Daoy (cell line): ENCODE results near the gene ZNF235. TPM values are rescaled to one million over a fixed set of nuclear protein-coding genes. Genes with fewer than 3 reads are reported as not detected.
"Not testable (repeated sequence)": the region's sequence is repeated elsewhere in the genome, so short reads cannot be mapped to it uniquely, and the experiment has no call there.

Source experiments
- DNase-seq: peaks from one replicate; pipeline ENCODE4 v3.0.0-alpha.2; 2015; ENCODE audit warnings: low read depth
- total RNA-seq: library from RNA; depleted of rRNA; stranded (reverse); fragments of >200 nt; shearing (Covaris generic); gene quantifications from 2 replicates; pipeline ENCODE4 v1.2.3, GENCODE V29; 2014; rRNA removed

ZNF235 gene
- total RNA-seq, 1 experiment from 2014 or later, result 2.0 TPM

DNA sequence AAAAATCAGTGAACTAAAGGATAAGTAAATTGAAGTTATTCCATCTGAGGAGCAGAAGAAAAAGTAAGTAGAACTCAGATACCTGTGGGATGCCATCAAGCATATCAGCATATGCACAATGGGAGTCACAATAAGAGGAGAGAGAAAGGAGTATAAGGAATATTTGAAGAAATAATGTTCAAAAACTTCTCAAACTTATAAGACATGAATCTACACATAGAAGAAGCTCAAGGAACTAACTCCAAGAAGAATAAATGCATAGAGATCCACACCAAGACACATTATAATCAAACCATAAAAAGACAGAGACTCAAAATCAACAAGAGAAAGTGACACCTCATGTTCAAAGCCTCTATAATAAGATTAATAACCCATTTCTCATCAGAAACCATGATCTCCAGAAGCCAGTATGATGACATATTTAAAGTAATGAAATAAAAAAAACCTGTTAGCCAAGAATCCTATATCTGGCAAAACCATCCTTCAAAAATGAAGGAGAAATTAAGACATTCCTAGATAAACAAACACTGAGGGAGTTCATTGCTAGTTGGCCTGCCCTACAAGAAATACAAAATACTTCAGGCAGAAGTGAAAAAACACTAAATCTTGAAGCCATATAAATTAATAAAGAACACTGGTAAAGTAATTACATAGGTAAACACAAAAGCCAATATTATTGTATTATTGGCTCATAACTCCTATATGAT is 49.0 kb downstream of the ZNF235 start:
- no peak for DNase-seq

DNA sequence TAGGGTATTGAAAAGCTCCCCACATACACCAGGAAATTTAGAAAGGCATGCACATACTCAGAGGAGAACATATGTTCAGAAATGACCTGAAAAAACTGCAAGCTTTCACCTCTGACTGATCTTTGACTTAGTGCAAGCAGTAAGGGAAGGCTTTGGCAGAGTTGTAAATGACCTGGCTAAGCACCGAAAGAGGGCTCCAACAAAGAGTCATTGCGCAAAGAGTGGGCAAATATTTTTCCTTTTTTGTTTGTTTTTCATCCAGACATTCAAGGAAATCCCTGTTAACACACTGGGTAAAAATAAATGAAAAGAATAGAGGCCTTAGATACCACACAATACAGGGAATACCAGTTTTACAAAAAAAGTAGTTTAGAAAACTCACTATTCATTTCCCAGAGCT is 50.3 kb downstream of the ZNF235 start:
- DNase-seq, result no peak

DNA sequence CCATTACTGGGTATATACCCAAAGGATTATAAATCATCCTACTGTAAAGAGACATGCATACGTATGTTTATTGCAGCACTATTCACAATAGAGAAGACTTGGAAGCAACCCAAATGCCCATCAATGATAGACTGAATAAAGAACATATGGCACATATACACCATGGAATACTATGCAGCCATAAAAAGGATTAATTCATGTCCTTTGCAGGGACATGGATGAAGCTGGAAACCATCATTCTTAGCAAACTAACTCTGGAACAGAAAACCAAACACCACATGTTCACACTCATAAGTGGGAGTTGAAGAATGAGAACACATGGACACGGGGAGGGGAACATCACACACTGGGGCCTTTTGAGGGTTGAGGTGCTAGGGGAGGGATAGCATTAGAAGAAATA is 51.4 kb downstream of the ZNF235 start:
- DNase-seq, result not testable (repeated sequence)

DNA sequence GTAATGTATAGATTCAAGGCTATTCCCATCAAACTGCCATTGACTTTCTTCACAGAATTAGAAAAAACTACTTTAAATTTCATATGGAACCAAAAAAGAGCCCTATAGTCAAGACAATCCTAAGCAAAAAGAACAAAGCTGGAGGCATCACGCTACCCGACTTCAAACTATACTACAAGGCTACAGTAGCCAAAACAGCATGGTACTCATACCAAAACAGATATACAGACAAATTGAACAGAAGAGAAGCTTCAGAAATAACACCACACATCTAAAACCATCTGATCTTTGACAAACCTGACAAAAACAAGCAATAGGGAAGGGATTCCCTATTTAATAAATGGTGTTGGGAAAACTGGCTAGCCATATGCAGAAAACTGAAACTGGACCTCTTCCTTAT is 52.5 kb downstream of the ZNF235 start:
- not testable (repeated sequence) for DNase-seq

DNA sequence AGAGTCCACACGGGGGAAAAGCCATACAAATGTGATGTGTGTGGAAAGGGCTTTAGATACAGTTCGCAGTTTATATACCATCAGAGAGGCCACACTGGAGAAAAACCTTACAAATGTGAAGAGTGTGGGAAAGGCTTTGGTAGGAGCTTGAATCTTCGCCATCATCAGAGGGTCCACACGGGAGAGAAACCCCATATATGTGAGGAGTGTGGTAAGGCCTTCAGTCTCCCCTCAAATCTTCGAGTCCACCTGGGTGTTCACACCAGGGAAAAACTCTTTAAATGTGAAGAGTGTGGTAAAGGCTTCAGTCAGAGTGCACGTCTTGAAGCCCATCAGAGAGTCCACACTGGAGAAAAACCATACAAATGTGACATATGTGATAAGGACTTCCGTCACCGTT is 68.4 kb downstream of the ZNF235 start:
- DNase-seq, result no peak

Other genes with a start within 250 kb of the ZNF235 start
- gene ZNF284, start 232.9 kb downstream of the ZNF235 start, total RNA-seq, result 1.7 and 2.3 TPM in 2 replicates
- gene ZNF224, start 210.7 kb downstream of the ZNF235 start, total RNA-seq, result 10.9 and 11.2 TPM in 2 replicates
- 4.1 and 4.9 TPM in 2 replicates for gene ZNF225, start 191.6 kb downstream of the ZNF235 start, total RNA-seq
- gene ZNF234, start 163.5 kb downstream of the ZNF235 start, total RNA-seq, result 5.0 and 10.3 TPM in 2 replicates
- 8.1 and 12.8 TPM in 2 replicates for gene ZNF226, start 139.9 kb downstream of the ZNF235 start, total RNA-seq
- 16.1 and 18.7 TPM in 2 replicates for gene ZNF227, start 92.5 kb downstream of the ZNF235 start, total RNA-seq
- 0.12 and 0.29 TPM in 2 replicates for gene ZNF233, start 45.1 kb downstream of the ZNF235 start, total RNA-seq
- gene ZNF112, start 51.7 kb upstream of the ZNF235 start, total RNA-seq, result 4.1 and 5.5 TPM in 2 replicates
- 1.9 and 3.0 TPM in 2 replicates for gene ZNF285, start 96.6 kb upstream of the ZNF235 start, total RNA-seq
- 5.0 and 9.1 TPM in 2 replicates for gene ZNF229, start 143.4 kb upstream of the ZNF235 start, total RNA-seq
- gene ZNF180, start 195.5 kb upstream of the ZNF235 start, total RNA-seq, result 7.3 and 8.3 TPM in 2 replicates
- not detected in 2 replicates for gene CEACAM20, start 224.7 kb upstream of the ZNF235 start, total RNA-seq